ENCODE measurements around the gene MAP4.
A peak's percentile ranks its signal among the peaks of the same experiment; 100 is the strongest.

The MAP4 gene

DNA sequence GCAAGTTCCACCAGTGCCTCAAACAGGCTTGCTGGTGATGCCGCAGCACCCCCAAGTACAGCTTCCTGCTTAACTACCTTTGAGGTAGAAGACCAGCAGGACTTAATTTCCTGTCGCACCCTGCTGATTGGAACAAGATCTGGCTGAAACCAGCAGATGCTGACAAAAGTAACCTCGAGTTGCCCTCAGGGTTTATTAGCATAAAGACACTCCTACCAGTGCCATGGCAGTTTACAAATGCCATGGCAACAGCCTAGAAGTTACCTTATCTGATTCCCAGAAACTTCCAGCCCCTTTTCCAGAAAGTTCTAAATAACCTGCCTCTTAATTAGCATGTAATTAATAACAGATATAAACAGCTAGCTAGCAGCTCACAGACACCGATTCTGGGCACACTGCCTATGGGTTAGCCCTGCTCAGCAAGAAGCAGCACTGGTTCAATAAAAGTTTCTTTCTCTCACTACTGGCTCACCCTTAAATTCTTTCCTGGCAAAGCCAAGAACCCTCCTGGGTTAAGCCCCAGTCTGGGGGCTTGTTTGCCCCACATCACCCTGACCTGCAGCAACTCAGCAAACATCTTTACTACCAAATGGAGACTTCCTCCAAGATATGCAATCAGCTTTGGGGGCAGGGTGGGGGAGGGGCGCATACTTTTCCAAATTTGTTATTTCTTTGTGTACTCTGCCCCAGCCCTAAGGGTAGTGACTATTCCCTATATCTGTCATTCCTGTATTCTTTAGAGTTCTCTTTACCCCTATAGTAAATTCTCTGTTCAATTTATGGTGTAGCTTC lies 54.2 kb downstream of the MAP4 start:
- DNase-seq = peak; percentile 24

DNA sequence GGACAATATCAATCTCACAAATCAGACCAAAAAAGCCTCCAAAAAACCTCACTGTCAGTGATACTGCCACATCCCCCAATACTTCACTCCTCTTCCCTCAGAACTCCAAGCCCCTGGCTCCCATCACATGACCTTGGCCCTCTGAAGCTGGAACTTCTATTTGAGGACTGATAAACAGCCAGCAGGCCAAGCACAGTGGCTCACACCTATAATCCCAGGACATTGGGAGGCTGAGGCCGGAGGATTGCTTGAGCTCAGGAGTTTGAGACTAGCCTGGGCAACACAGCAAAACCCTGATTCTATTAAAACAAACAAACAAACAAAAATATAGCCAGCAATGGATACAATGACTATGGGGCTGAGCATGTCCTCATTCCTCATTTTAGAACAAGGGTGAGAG lies 55.2 kb downstream of the MAP4 start:
- DNase-seq = no peak

DNA sequence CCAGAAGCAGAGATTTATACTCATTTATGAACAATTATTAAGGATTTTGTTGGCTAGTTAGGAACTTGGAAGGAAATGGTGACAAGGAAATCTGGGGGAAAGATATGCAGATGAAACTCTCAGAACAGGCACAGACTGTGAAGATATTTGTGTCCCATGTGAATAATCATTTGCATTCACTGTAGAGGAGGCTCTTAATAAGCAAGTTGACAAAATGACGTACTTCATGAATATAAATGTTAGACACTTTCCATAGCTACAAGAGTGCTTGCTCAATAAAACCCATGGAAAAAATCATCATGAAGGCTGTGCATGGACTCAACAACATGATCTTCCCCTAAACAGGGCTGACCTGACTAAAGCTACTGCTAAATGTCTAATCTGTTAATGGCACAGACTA lies 59.7 kb downstream of the MAP4 start:
- no peak for DNase-seq

DNA sequence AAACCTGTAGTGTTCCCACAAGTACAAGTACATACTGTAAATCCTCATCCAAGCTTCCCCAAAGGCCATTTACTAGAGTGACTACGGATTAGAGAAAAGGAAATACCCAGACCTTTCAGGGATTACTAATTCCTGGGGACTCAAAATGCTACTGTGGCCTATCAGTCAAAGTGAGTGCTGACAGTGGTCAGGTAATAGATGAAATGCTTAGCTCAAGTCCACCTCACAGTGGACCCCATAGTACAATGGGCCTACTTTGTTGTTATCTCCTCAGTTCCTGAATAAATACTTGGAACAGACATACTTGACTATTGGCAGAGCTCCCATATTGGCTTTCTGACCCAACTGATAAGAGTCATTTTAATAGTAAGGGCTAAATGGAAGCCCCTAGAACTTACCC lies 61.6 kb downstream of the MAP4 start:
- no peak for DNase-seq

DNA sequence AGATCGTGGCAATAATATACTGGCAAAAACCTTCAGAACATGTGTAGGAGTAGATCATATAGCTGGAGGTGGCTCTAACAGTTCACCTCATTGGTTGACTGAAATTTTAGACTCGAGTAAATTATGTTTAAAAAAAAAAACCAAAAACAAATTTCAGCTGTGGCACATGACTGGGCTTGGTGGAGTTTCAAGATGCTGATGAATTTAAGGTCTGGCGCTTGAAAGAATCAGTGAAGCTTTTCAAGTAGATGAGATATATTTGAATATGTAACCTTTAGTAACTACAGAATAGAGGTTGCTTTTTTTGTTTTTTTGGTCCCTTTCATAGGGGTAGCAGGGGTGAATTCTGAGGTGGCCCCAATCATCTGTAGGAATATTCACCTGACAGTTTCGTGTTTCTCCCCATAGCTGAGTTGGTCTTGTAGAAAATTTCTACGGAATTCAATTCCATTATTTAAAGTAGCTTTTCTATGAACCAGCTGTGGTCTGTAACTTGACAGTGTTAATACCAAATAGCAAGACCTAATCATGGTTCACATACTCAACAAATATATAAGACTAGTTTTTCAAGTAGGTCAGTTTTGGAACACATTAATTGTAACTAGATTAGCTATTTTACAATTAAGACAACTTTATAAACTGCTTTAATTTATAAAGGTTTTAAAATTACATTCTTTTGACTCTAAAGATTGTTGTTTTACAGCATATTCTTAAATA lies 65.6 kb downstream of the MAP4 start:
- no peak for DNase-seq

DNA sequence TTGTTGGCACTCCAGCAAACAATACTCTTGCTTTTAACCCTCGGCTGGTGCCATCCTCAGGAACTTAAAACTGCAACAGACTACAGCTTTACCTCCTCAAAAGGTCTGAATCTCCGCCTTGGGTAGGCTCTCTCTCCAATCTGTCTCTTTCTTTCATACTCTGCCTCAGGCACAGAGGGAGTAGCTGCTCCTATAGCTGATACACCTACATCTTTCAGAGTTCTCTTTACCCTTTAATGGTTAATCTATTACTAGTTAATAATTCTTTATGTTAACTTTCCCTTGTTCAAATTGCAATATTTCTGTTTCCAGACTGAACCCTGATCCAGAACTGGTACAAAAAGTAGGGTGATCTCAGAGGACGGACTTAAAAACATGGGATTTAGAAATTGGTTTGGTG lies 66.2 kb downstream of the MAP4 start:
- no peak for DNase-seq

DNA sequence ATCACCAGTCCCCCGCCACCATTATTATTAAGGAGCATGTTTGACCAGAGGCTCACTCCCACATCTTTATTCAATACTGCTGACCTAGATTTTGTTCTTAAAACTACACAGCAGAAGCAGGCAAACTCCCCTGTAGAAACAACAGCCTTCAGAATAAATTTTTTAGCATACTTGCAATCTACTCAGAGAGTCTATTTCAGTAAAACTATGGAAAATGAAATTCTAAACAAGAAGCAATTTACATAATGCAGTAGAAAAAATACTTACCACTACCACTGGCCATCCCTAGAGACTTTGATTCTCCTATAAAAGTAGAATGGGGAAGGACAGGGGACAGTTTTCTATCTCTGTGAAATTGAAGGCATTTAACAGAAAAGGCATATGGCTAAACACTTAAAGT lies 76.0 kb downstream of the MAP4 start:
- no peak for DNase-seq

DNA sequence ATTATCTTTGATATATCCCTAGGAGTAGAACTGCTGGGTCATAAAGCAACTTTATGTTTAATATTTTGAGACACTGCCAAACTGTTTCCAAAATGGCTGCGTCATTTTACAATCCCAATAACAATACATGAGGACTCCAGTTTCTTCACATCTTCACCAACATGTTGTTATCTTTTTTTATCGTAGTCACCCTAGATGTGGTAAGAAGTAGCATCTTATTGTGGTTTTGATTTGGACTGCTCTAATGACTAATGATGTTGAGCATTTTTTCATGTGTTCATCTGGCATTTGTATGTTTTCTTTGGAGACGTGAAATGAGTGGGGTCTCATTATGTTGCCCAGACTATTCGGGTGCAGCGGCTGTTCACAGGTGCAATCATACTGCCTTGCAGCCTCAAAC lies 83.8 kb downstream of the MAP4 start:
- DNase-seq = no peak

DNA sequence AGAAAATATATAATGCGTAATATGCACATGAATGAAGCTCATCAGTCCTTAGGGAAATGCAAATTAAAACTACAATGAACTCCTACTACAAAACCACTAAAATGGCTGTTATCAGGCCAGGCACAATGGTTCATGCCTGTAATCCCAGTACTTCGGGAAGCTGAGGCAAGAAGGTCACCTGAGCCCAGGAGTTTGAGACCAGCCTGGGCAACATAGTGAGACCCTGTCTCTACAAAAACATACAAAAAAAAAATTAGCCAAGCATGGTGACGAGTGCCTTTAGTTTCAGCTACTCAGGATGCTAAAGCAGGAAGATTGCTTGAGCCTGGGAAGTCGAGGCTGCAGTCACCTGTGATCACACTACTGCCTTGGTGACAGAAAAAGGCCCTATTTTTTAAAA lies 85.2 kb downstream of the MAP4 start:
- DNase-seq = no peak

DNA sequence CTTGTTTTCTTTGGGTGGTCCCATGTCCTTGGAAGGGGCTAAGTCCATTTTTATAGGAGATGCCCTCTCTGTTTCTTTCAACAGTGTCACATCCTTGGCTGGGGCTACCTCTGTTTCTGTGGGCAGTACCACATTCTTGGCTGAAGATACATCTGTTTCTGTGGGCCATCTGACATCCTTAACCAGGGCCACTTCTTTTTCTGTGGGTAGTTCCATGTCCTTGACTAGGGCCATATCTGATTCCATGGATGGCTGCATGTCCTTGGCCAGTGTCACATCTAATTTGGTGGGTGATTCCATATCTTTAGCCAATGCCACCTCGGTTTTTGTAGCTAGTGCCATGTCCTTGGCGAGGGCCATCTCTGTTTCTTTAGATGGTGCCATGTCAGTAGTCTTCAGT lies 99.5 kb downstream of the MAP4 start:
- no peak for DNase-seq

DNA sequence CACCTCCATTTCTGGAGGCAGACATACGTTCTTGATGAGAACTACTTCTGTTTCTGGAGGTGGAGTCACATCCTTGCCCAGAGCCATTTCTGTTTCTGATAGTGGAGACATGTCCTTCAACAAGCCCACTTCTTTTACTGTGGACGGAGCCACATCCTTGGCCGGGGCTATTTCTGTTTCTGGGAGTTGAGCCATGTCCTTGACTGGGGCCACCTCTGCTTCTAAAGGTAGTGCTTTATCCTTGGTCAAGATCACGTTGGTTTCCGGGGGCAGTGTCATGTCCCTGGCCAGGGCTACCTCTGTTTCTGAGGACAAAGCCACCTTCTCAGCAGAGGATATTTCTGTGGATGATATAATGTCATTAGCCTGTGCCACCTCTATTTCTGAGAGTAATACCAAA lies 100.0 kb downstream of the MAP4 start:
- DNase-seq = no peak

DNA sequence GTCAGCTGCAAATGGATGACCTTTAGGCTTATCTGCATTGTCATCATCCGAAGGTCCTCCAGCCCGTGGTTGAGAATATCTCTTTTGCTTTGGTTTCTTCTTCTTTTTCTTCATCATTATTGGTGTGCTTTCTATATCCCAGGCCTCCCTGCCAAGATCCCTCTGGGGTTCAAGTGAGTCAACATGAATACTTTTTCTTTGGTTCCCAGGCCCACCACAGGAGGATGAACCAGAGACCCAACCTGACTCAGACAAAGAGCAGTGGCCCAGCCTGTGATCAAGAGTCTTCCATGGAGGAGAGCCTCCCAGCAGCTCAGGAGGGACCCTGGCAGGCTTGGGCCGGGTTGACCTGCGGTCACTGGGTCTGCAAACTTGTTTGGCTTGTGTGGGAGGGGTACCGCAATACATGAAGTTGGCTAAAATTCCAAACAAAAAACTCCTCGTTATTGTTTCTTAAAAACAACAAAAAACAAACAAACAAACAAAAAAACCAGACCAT lies 104.2 kb downstream of the MAP4 start:
- DNase-seq = no peak

DNA sequence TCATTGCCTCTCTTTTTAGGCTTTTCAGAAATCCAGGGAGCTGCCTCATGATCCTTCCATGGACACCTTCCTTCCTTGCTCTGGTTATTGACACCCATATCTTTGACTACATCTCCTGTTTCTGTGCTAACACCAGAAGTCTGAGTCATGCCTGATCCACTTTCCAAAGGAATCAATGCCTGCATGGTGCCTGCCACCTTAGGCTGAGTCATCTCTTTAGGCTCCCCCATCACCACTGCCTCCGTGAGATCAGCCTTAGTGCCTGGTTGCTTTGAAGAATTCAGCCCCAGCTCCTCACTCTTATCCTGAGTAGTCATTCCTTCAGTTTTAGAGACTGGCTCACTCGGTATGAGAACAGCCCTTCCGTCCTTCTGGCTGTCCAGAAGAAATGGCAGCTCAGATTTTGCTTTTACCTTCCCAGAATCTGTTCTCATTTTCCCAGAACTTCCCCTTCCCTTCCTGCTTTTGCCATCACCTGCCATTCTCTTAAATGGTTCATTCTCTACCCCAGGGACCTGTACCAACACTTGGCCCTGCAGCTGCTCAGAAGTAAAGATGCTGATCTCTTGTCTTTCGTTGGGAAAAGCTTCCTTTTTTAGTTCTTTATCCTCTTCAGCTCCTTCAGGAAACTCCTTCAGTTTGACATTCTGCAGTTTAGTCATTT lies 105.3 kb downstream of the MAP4 start:
- DNase-seq = no peak

DNA sequence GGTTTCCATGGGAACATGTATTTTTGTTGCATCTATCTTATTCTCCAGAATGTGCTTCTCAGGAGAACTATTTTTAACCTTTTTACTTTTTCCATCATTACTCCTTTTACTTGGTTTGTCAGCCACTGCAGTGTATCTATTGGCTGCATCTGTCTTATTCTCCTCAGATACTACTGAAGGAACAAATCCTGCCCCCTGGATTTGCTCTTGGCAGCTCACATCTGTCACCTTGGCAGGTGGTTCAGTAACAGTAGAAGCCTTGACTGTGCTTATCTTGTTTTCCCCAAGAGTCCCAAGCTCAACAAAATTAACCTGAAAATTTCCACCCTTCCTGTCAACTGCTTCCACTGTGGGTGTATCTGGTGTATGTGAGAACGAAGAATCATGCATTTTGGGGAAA lies 106.0 kb downstream of the MAP4 start:
- no peak for DNase-seq

DNA sequence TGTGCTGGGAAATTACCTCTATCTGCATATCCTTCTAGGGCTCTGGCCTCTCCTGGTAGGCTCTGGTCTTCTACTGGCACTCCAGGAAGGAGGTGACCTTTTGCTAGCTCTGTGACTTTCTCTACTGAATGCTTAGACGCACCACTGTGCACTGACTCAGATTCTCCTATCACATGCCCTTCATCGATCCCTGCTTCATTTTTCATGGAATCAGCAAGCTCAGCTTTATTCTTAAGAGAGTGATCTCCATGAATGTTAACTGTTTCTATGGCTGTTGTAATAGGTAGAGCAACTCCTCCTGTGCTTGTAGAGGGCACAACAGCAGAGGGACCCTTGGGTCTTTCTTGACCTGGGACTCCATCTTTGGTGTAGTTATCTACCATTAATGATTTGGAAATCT lies 106.6 kb downstream of the MAP4 start:
- no peak for DNase-seq

DNA sequence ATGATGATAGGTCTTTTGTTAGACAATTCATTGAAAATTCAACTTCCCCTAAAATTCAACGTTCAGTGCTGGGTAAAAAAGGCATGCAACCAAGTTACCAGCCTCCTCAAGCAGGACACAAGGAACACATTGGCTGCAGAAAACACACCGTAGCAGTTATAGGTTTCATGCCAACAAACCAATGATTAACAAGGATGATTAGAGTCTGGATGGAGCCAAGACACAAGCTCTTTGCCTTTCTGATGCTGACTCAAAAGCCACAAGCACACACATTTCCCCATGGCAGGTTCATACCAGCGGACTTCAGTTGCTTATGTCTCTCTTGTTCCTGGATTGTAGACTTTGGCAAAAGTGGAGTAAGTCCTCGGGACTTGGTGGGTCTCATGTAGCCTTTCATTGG lies 107.5 kb downstream of the MAP4 start:
- no peak for DNase-seq

DNA sequence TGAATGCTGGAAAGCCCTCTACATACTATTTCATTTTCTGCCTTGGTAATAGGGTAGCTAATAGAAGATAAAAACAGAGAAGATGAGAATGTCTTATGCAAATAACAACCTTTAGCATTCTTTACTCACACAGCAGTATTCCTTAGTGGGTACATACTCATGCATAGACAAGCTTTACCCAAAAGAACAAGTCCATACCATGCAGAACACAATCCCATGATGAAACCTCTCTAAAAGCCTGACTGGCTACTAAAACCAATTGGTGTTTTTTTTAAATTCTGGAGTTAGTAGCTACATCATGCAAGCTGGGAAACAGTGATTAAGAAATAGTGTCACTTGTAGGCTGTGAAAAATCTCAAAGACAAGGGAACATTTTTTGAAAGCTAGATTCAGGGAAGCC lies 108.4 kb downstream of the MAP4 start:
- DNase-seq = no peak

DNA sequence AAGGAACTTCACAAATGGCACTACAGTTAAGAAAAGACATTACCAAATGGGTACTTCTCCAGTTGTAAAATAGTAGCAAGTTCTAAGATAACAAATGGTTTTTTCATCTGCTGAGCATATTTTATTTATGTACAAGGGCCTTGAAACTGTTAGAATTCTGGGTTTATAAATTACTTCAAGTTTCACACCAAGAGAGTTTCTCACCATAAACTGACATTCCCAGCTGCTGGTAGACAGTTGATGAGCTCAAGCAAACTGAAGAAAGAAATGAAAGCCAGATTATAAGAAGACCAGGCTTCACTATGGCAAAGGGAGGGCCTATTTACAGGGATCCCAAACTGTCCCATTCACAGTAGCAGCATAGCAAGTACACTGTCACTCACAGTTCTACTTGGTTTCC lies 113.5 kb downstream of the MAP4 start:
- DNase-seq = no peak

DNA sequence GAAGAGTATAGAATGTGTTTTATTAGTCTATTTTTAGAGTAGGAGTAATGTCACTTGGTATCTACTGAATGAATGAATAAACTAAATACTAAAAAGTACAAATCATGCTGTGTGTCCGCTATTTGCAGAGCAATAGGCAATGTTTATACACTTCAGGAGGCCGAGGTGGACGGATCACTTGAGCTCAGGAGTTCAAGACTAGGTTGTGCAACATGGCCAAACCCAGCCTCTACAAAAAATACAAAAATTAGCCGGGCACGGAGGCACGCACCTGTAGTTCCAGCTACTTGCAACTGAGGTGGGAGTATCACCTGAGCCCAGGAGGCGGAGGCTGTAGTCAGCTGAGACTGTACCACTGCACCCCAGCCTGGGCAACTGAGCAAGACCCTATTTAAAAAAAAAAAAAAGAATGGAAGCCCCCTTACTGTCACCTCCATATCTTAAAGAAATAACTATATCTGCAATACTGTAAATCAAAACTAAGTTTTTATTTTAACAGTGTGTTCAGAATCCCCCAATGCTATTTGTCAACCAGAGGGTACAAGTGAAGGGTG lies 114.9 kb downstream of the MAP4 start:
- no peak for DNase-seq

DNA sequence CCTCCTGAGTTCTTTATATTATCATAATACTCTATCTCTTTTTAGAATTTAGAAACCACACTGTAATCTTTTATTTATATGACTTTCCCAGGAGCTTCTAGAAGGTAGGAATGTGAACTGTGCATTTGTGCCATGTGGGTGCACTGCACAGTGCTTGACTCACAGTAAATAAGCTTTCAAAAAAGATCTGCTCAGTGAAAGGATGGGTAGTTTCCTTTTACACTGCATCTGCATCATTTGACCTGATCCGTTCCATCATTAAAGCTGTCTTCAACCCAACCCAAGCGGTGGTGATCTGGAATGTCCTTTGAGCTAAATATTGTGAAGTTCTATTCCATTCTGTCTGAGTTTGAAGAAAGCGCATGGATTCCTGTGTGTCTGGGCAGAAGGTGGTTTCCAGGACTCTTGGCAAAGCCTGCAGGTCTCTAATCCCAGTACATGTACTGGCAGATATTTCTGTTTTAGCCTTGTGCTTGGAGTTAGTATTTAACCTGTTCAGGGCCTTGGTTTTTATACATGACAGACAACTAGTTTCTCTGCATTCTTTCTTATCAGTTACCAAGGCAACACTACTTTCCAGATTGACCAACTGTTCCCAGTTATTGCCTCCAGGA lies 116.6 kb downstream of the MAP4 start:
- DNase-seq = no peak

DNA sequence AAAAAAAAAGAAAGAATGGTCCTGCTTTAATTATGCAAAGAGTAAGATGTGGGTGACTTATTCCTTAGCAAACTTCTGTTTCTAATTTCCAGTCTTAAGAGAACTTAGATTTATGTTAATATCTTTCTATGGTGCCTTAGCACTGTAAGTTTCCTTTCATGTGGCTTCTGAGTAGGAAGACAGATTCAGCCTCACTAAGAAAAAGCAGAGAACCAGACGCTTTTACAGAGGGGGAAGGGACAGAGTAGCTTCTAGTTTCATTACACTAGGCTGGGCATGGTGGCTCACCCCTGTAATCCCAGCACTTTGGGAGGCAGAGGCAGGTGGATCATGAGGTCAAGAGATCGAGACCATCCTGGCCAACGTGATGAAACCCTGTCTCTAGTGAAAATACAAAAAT lies 118.3 kb downstream of the MAP4 start:
- no peak for DNase-seq

DNA sequence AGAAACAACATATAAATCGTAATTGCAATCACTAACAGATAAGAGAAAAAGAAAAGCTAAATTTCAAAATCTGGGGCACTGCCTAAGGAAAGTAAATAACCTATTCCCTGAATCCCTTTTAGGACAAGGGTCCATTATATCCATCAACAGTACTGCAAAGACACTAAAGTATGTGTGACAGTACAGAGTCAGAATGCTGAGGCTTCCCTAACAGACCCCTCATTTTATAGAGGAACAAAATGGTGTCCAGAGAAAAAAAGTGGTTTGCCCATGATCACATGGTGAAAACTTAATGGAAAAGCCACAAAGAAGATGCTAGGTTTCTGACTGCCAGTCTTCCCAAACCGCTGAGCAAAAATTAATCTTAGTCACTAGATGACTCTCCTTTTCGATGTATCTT lies 119.5 kb downstream of the MAP4 start:
- DNase-seq = no peak

DNA sequence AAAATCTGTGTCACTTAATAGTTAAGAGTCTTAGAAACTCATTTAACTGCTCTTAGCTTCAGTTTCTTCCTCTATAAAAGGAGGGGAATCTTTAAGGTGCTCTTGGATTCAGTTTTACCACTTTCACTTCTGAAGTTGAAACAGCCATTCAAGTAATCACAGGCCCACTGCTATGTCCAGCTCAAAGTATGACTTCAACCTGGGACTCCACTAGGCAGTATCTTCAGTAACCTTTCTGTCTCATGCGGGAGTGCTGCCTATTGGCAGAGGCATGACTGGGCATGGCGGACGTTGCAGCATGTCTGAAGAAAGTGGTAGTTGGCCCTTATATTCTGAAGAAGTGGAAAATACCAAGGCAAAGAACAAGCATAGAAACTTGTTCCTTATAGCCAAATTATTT lies 121.0 kb downstream of the MAP4 start:
- no peak for DNase-seq

Data from CD4-positive, alpha-beta T cell treated with Interleukin-15 for 1 hour (primary cell).